CD4-positive, alpha-beta T cell treated with Interleukin-21 for 1 hour (primary cell): Measurements from ENCODE around the gene FOXP1.

Experiments used
- DNase-seq: peaks from one replicate; pipeline ENCODE4 v3.0.0-alpha.2; 2020

Gene FOXP1

GRCh38 chr3:71290301-71290700 is 293.2 kb downstream of the FOXP1 start:
- no peak for DNase-seq

GRCh38 chr3:71288269-71288930 is 295.1 kb downstream of the FOXP1 start:
- DNase-seq, result no peak

- no peak for DNase-seq
Measured at GRCh38 chr3:71285086-71285485, 298.4 kb downstream of the FOXP1 start.

- no peak for DNase-seq
Measured at GRCh38 chr3:71282976-71283375, 300.6 kb downstream of the FOXP1 start.

- DNase-seq, result no peak
Measured at GRCh38 chr3:71281280-71281679, 302.2 kb downstream of the FOXP1 start.

GRCh38 chr3:71277341-71277740 is 306.2 kb downstream of the FOXP1 start:
- DNase-seq, result no peak

GRCh38 chr3:71276531-71276930 is 307.0 kb downstream of the FOXP1 start:
- no peak for DNase-seq

- DNase-seq, result no peak
Measured at GRCh38 chr3:71273453-71273852, 310.1 kb downstream of the FOXP1 start.

GRCh38 chr3:71271596-71271995 is 311.9 kb downstream of the FOXP1 start:
- no peak for DNase-seq

GRCh38 chr3:71269906-71270305 is 313.6 kb downstream of the FOXP1 start:
- no peak for DNase-seq

GRCh38 chr3:71268462-71268999 is 315.0 kb downstream of the FOXP1 start:
- no peak for DNase-seq

- no peak for DNase-seq
Measured at GRCh38 chr3:71266875-71267274, 316.7 kb downstream of the FOXP1 start.

GRCh38 chr3:71265365-71265915 is 318.1 kb downstream of the FOXP1 start:
- no peak for DNase-seq

GRCh38 chr3:71264840-71265239 is 318.7 kb downstream of the FOXP1 start:
- DNase-seq, result no peak

- no peak for DNase-seq
Measured at GRCh38 chr3:71262364-71263265, 320.9 kb downstream of the FOXP1 start.

GRCh38 chr3:71260782-71261181 is 322.7 kb downstream of the FOXP1 start:
- DNase-seq, result no peak

- no peak for DNase-seq
Measured at GRCh38 chr3:71258526-71258925, 325.0 kb downstream of the FOXP1 start.

GRCh38 chr3:71258116-71258515 is 325.4 kb downstream of the FOXP1 start:
- no peak for DNase-seq

- DNase-seq, result no peak
Measured at GRCh38 chr3:71255498-71255897, 328.0 kb downstream of the FOXP1 start.

GRCh38 chr3:71254281-71255057 is 329.1 kb downstream of the FOXP1 start:
- no peak for DNase-seq

- DNase-seq, result no peak
Measured at GRCh38 chr3:71253169-71253568, 330.4 kb downstream of the FOXP1 start.

- no peak for DNase-seq
Measured at GRCh38 chr3:71252466-71252865, 331.1 kb downstream of the FOXP1 start.
